Vagina (tissue), 2 donors: ENCODE results near the gene NAGPA. TPM values are rescaled to one million over a fixed set of nuclear protein-coding genes. Genes with fewer than 3 reads are reported as not detected.

Source experiments
- DNase-seq, 2 donors: peaks; one replicate each; pipeline ENCODE4 v3.0.0-alpha.2; 2017; ENCODE audit errors: extremely low spot score in 2 of 2
- H3K27ac ChIP-seq: fragments of 200-600 bp; sonication (generic); one replicate; pipeline ENCODE4 v1.5.1; 2019
- H3K27me3 ChIP-seq: fragments of 200-600 bp; sonication (generic); one replicate; pipeline ENCODE4 v1.5.1; 2019
- H3K36me3 ChIP-seq, 2 donors: fragments of 200-600 bp; sonication (generic); one replicate each; pipeline ENCODE4 v1.5.1; 2017 to 2019
- H3K4me1 ChIP-seq: fragments of 200-600 bp; sonication (generic); one replicate; pipeline ENCODE4 v1.5.1; 2019
- H3K4me3 ChIP-seq, 2 donors: fragments of 200-600 bp; sonication (generic); 1 replicate in 1 of 2; 2 replicates in 1 of 2; pipeline ENCODE4 v1.5.1; 2016 to 2019
- H3K9me3 ChIP-seq: fragments of 200-600 bp; sonication (generic); one replicate; pipeline ENCODE4 v1.5.1; 2019
- CTCF ChIP-seq, 3 experiments: fragments of 450-650 bp in 2 of 3; fragments of 200-600 bp in 1 of 3; sonication (generic) in 1 of 3; IDR thresholded peaks; one replicate each; pipeline ENCODE4 v1.5.1; 2017 to 2019; ENCODE audit warnings: antibody characterized with exemption in 3 of 3, mild to moderate bottlenecking in 2 of 3, moderate library complexity in 2 of 3
- POLR2A ChIP-seq, 2 donors: fragments of 450-650 bp; IDR thresholded peaks; one replicate each; pipeline ENCODE4 v1.6.1; 2017; ENCODE audit warnings: antibody characterized with exemption in 2 of 2, mild to moderate bottlenecking in 2 of 2, moderate library complexity in 2 of 2
- POLR2AphosphoS5 ChIP-seq, 2 donors: sonication (generic); formaldehyde crosslinking; IDR thresholded peaks; one replicate each; pipeline ENCODE4 v1.9.0; 2017; ENCODE audit warnings: antibody characterized with exemption in 2 of 2, mild to moderate bottlenecking in 2 of 2, low read depth in 1 of 2; ENCODE audit not compliant: insufficient read depth in 1 of 2
- intact Hi-C: fragments of 100-400 bp; cut with DNase I; formaldehyde crosslinking; loops from one replicate; pipeline ENCODE4 v1.15.1; 2023
- total RNA-seq: library from RNA; depleted of rRNA; stranded (reverse); fragments of >200 nt; gene quantifications from one replicate; pipeline ENCODE4 v1.2.3, GENCODE V29; 2016

The NAGPA gene
- total RNA-seq, 1 donor from 2014 or later, result 9.8 TPM

GRCh38 chr16:5003211-5003610 lies 30.5 kb downstream of the NAGPA start:
- intact Hi-C loops, result no loop called here
- no peaks in the 10 kb centered on the region for H3K4me1 ChIP-seq
- no peaks in the 10 kb centered on the region for H3K27me3 ChIP-seq
- no peak for TF ChIP-seq POLR2A (IDR thresholded peaks at IDR 0.05)
- TF ChIP-seq POLR2AphosphoS5 (IDR thresholded peaks at IDR 0.05; ENCODE audit: insufficient read depth in 1 of 2, low read depth in 1 of 2), result no peak
- TF ChIP-seq CTCF (IDR thresholded peaks at IDR 0.05), result no peak
- H3K36me3 ChIP-seq, result no peaks in the 10 kb centered on the region
- H3K4me3 ChIP-seq, result no peak overlapping the region
- H3K9me3 ChIP-seq, result no peaks in the 10 kb centered on the region
- no peak overlapping the region for H3K27ac ChIP-seq
- no peak for DNase-seq

GRCh38 chr16:5002699-5003143 lies 31.0 kb downstream of the NAGPA start:
- no peak for TF ChIP-seq POLR2AphosphoS5 (IDR thresholded peaks at IDR 0.05; ENCODE audit: insufficient read depth in 1 of 2, low read depth in 1 of 2)
- H3K4me3 ChIP-seq, result no peak overlapping the region
- H3K36me3 ChIP-seq, result no peaks in the 10 kb centered on the region
- no peak for DNase-seq
- no peaks in the 10 kb centered on the region for H3K4me1 ChIP-seq
- H3K9me3 ChIP-seq, result no peaks in the 10 kb centered on the region
- H3K27me3 ChIP-seq, result no peaks in the 10 kb centered on the region
- no peak overlapping the region for H3K27ac ChIP-seq
- intact Hi-C loops, result no loop called here

GRCh38 chr16:5001986-5002385 lies 31.7 kb downstream of the NAGPA start:
- no peaks in the 10 kb centered on the region for H3K4me1 ChIP-seq
- intact Hi-C loops, result no loop called here

GRCh38 chr16:5001571-5001970 lies 32.2 kb downstream of the NAGPA start:
- Histone ChIP-seq H3K27me3 (no peaks in the 10 kb centered on the region), H3K36me3 (no peaks in the 10 kb centered on the region), H3K9me3 (no peaks in the 10 kb centered on the region), H3K4me3 (no peak overlapping the region), H3K27ac (no peak overlapping the region), H3K4me1 (no peaks in the 10 kb centered on the region)
- intact Hi-C loops, result no loop called here
- no peak for TF ChIP-seq POLR2A (IDR thresholded peaks at IDR 0.05)
- TF ChIP-seq CTCF (IDR thresholded peaks at IDR 0.05), result no peak
- no peak for TF ChIP-seq POLR2AphosphoS5 (IDR thresholded peaks at IDR 0.05; ENCODE audit: insufficient read depth in 1 of 2, low read depth in 1 of 2)
- no peak for DNase-seq

More at GRCh38 chr16:5001986-5002385, 31.7 kb downstream of the NAGPA start:
- TF ChIP-seq CTCF (IDR thresholded peaks at IDR 0.05) (no peak), POLR2AphosphoS5 (IDR thresholded peaks at IDR 0.05; ENCODE audit: insufficient read depth in 1 of 2, low read depth in 1 of 2) (no peak), POLR2A (IDR thresholded peaks at IDR 0.05) (no peak)
- Histone ChIP-seq H3K27ac (no peak overlapping the region), H3K4me3 (no peak overlapping the region), H3K9me3 (no peaks in the 10 kb centered on the region), H3K27me3 (no peaks in the 10 kb centered on the region), H3K36me3 (no peaks in the 10 kb centered on the region)
- DNase-seq, result no peak

- Histone ChIP-seq H3K9me3 (no peaks in the 10 kb centered on the region), H3K27ac (no peak overlapping the region), H3K27me3 (no peaks in the 10 kb centered on the region), H3K4me1 (no peaks in the 10 kb centered on the region), H3K36me3 (no peaks in the 10 kb centered on the region), H3K4me3 (no peak overlapping the region)
- intact Hi-C loops, result no loop called here
- no peak for DNase-seq
- TF ChIP-seq POLR2AphosphoS5 (IDR thresholded peaks at IDR 0.05; ENCODE audit: insufficient read depth in 1 of 2, low read depth in 1 of 2), result no peak
- TF ChIP-seq CTCF (IDR thresholded peaks at IDR 0.05), result no peak
- no peak for TF ChIP-seq POLR2A (IDR thresholded peaks at IDR 0.05)
These were observed 33.1 kb downstream of the NAGPA start for GRCh38 chr16:5000573-5001001.
